Stimulated activated CD8-positive, alpha-beta memory T cell treated with anti-CD3 and anti-CD28 coated beads, Interleukin-4, amount 100 ng/mL, for 4 hours (primary cell): ENCODE results near the gene ARFIP1.

Source experiments
- DNase-seq, 2 donors: peaks; one replicate each; pipeline ENCODE4 v3.0.0-alpha.2; 2020; ENCODE audit warnings: low read depth in 2 of 2, low spot score in 1 of 2

Gene ARFIP1

DNA sequence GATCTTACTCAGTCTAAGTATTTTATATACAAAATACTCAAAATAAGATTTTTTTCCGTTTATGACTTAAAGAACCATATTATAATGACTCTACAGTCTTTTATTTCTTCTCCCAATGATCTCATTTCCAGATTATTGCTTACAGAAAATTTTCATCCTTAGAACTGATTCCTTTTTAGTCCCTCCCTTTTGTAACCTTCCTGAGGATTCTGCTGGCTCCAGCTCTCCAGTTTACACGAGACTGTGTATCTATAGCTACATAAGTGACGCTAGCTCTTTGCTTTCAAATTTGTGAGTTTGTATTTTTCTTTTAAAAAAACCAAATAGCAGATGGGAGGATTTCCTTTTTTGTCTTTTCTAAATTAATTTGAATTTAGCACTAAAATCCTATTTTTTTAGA lies 180.3 kb downstream of the ARFIP1 start:
- no peak for DNase-seq

DNA sequence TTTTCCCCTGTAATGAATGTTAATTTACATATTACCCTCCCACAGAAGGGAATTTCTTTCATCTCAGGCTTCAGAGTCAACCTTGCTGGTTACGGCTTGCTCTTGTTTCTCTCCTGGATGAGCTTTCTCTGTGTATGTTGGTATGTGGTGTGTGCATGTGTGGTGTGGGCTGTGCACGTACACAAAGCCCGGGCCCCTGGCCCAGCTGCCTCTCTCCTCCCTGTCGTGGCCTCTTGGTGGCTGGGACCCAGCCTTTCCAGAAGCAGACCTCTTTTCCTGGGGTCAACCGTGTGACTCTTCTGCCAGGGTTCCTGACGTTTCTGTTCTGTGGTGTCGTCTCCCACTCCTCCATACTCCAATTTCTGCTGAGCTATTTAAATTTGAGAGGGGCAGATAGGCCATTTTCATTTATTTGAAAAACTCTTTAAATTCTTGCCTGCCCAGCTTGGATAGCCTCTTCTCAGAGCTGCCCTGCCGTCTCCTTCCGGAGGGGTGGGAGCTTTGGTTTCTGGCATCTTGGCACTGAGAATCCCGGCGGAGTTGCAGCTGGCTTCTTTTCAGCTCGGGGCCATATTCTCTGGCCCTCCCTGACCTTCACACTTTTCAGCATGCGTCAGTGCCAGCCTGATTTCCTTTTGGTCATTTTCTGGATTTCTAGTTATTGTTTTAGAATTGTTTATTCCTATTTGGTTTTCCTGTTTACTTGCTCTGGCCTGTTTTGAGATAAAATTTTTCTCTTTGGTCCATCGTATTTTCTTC lies 181.4 kb downstream of the ARFIP1 start:
- DNase-seq: no peak

DNA sequence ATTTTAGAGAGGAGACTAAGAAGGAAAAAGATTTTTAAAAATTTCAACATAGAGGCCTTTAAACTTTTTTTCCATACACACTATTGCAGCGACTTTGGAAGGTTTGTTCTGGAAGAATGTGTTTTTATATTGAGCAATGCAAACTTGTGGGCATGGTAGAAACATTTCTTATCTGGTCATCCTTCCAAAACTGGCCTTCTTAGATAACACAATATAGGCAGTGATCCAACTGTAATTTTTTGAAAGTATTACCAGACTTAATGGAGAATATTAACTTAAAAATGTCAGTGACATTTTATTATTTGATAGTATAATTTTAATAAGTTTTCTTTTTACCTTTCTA lies 182.0 kb downstream of the ARFIP1 start:
- DNase-seq: no peak
